ENCODE results near the gene LRIT3.
"Not testable (repeated sequence)": the region's sequence is repeated elsewhere in the genome, so short reads cannot be mapped to it uniquely, and the experiment has no call there.

The LRIT3 gene

GRCh38 chr4:109872065-109872464, 24.2 kb downstream of the LRIT3 start:
- TF ChIP-seq CTCF (conservative IDR thresholded peaks at IDR 0.05; ENCODE audit: low read depth, low read length), result no peak
- no peak for DNase-seq (ENCODE audit: low read depth)
- no peak overlapping the region for H3K4me3 ChIP-seq (ENCODE audit: low read length)

- no peak overlapping the region for H3K4me3 ChIP-seq (ENCODE audit: low read length)
- TF ChIP-seq CTCF (conservative IDR thresholded peaks at IDR 0.05; ENCODE audit: low read depth, low read length), result no peak
- no peak for DNase-seq (ENCODE audit: low read depth)
Measured at GRCh38 chr4:109872950-109873656, 25.2 kb downstream of the LRIT3 start.

- no peak for DNase-seq (ENCODE audit: low read depth)
- no peak overlapping the region for H3K4me3 ChIP-seq (ENCODE audit: low read length)
- no peak for TF ChIP-seq CTCF (conservative IDR thresholded peaks at IDR 0.05; ENCODE audit: low read depth, low read length)
Measured at GRCh38 chr4:109873791-109874514, 26.0 kb downstream of the LRIT3 start.

GRCh38 chr4:109875106-109875505, 27.2 kb downstream of the LRIT3 start:
- no peak overlapping the region for H3K4me3 ChIP-seq (ENCODE audit: low read length)
- TF ChIP-seq CTCF (conservative IDR thresholded peaks at IDR 0.05; ENCODE audit: low read depth, low read length), result no peak
- no peak for DNase-seq (ENCODE audit: low read depth)

GRCh38 chr4:109875553-109875952, 27.6 kb downstream of the LRIT3 start:
- H3K4me3 ChIP-seq (ENCODE audit: low read length); DNase-seq (ENCODE audit: low read depth): not testable (repeated sequence)

GRCh38 chr4:109876634-109877265, 28.8 kb downstream of the LRIT3 start:
- no peak for DNase-seq (ENCODE audit: low read depth)
- TF ChIP-seq CTCF (conservative IDR thresholded peaks at IDR 0.05; ENCODE audit: low read depth, low read length), result no peak

GRCh38 chr4:109877400-109877799, 29.5 kb downstream of the LRIT3 start:
- no peak overlapping the region for H3K4me3 ChIP-seq (ENCODE audit: low read length)
- no peak for TF ChIP-seq CTCF (conservative IDR thresholded peaks at IDR 0.05; ENCODE audit: low read depth, low read length)
- no peak for DNase-seq (ENCODE audit: low read depth)

More at GRCh38 chr4:109876634-109877265, 28.8 kb downstream of the LRIT3 start:
- no peak overlapping the region for H3K4me3 ChIP-seq (ENCODE audit: low read length)
